K562 (cell line): ENCODE measurements around the gene ZNF133. TPM values are rescaled to one million over a fixed set of nuclear protein-coding genes. Genes with fewer than 3 reads are reported as not detected.

ENCODE experiments used
- ATAC-seq: fragments of 200-7000 bp; cut with Tn5 transposase; 3 replicates; pipeline ENCODE4 v1.9.1; 2020; ENCODE audit warnings: moderate library complexity
- BruUV-seq: library from RNA; stranded (reverse); fragments of 400-500 nt; replicated peaks from 2 replicates; lab custom pipeline; 2021; lab: Mats Ljungman, UMichigan
- CTCF ChIA-PET: fragments of 300-600 bp; formaldehyde crosslinking; extraction: SDS; loops from one replicate; lab custom pipeline; 2021; ENCODE audit warnings: low intra/inter-chr PET ratio; lab: Yijun Ruan, JAX
- POLR2A ChIA-PET: fragments of 300-600, 350-650 bp; sonication (Branson Sonifier 250); formaldehyde crosslinking; extraction: SDS; loops from one replicate; lab custom pipeline; 2021; ENCODE audit warnings: antibody characterized with exemption, inconsistent platforms; lab: Yijun Ruan, JAX
- DNase-seq, 4 experiments: peaks; one replicate each; pipeline versions ENCODE4 v3.0.0 to v3.0.0-alpha.2; 2011 to 2018; ENCODE audit warnings: low spot score in 3 of 4, mixed read lengths in 3 of 4; ENCODE audit errors: extremely low read depth in 1 of 4
- FAIRE-seq: peaks from 2 replicates; lab custom pipeline; 2011; peaks lifted over from hg19 to GRCh38; lab: Jason Lieb, UNC
- H2AFZ ChIP-seq: 2 replicates; pipeline ENCODE4 v1.6.0; 2011; ENCODE audit warnings: low read depth, low read length, control low read depth, inconsistent platforms
- H3K27ac ChIP-seq: fragments of 200-600 bp; 3 replicates; pipeline ENCODE4 v1.8.0; 2011; ENCODE audit warnings: low read depth, mild to moderate bottlenecking, control low read depth, inconsistent platforms, low read length, moderate library complexity, mixed read lengths; ENCODE audit errors: extremely low read depth
- H3K27me3 ChIP-seq, 2 experiments: fragments of 300-600 bp in 1 of 2; 2 replicates in 1 of 2; 3 replicates in 1 of 2; pipeline versions ENCODE4 v1.6.0 to v1.8.0; 2011; ENCODE audit warnings: inconsistent platforms in 2 of 2, low read length in 2 of 2, mild to moderate bottlenecking in 1 of 2, mixed read lengths in 1 of 2, moderate library complexity in 1 of 2; ENCODE audit not compliant: control insufficient read depth in 2 of 2, insufficient read depth in 2 of 2
- H3K36me3 ChIP-seq: fragments of 300-600 bp; 3 replicates; pipeline ENCODE4 v1.8.0; 2011; ENCODE audit warnings: mild to moderate bottlenecking, low read length, inconsistent platforms; ENCODE audit not compliant: control insufficient read depth, insufficient read depth
- H3K4me1 ChIP-seq, 2 experiments: fragments of 200-600 bp in 1 of 2; replicated peaks in 1 of 2; 2 replicates in 1 of 2; 3 replicates in 1 of 2; pipeline versions ENCODE4 v1.5.1 to v1.8.0; 2011; ENCODE audit warnings: inconsistent platforms in 2 of 2, low read length in 2 of 2, mild to moderate bottlenecking in 1 of 2, mixed read lengths in 1 of 2, moderate library complexity in 1 of 2; ENCODE audit not compliant: control insufficient read depth in 2 of 2, insufficient read depth in 2 of 2
- H3K4me2 ChIP-seq: 2 replicates; pipeline ENCODE4 v1.6.1; 2011; ENCODE audit warnings: low read length, control low read depth, inconsistent platforms, mixed read lengths; ENCODE audit not compliant: insufficient read depth
- H3K4me3 ChIP-seq: fragments of 200-600 bp; sonication (generic), shearing (Covaris generic); 2 replicates; pipeline ENCODE4 v1.5.1; 2016; ENCODE audit warnings: control low read depth, inconsistent platforms
- H3K79me2 ChIP-seq: fragments of 200-600 bp; 3 replicates; pipeline ENCODE4 v1.8.0; 2011; ENCODE audit warnings: low read length, inconsistent platforms; ENCODE audit not compliant: control insufficient read depth, insufficient read depth
- H3K9ac ChIP-seq, 2 experiments: 2 replicates each; pipeline versions ENCODE4 v1.6.0 to v1.6.1; 2011; ENCODE audit warnings: low read depth in 2 of 2, low read length in 2 of 2, control low read depth in 1 of 2, inconsistent platforms in 1 of 2, mild to moderate bottlenecking in 1 of 2, mixed read lengths in 1 of 2; ENCODE audit not compliant: insufficient read depth in 1 of 2
- H3K9me1 ChIP-seq: one replicate; pipeline ENCODE4 v1.6.0; 2011; ENCODE audit warnings: inconsistent platforms, mild to moderate bottlenecking, low read length, moderate library complexity; ENCODE audit not compliant: control insufficient read depth, insufficient read depth
- H3K9me3 ChIP-seq: replicated peaks from 2 replicates; pipeline ENCODE4 v1.5.1; 2011; ENCODE audit warnings: low read depth, low read length, inconsistent platforms; ENCODE audit not compliant: control insufficient read depth, insufficient read depth
- H4K20me1 ChIP-seq: replicated peaks from 2 replicates; pipeline ENCODE4 v1.6.1; 2011; ENCODE audit warnings: low read length, inconsistent platforms, mixed read lengths; ENCODE audit not compliant: control insufficient read depth, insufficient read depth
- MAFK ChIP-seq: IDR thresholded peaks from 2 replicates; pipeline ENCODE4 v1.6.1; 2011; ENCODE audit warnings: low read length, improper control_type of control experiment
- PBX2 ChIP-seq, 2 experiments: IDR thresholded peaks in 1 of 2; conservative IDR thresholded peaks in 1 of 2; 2 replicates each; pipeline ENCODE4 v1.6.1; 2016; ENCODE audit warnings: low read depth in 2 of 2, mild to moderate bottlenecking in 1 of 2, missing compliant biosample characterization in 1 of 2, missing genetic modification characterization in 1 of 2, moderate library complexity in 1 of 2
- PKNOX1 ChIP-seq: fragments of 450-650 bp; IDR thresholded peaks from 2 replicates; pipeline ENCODE4 v1.6.1; 2016
- SFPQ ChIP-seq: fragments of 200-400 bp; formaldehyde crosslinking; IDR thresholded peaks from 2 replicates; pipeline ENCODE4 v1.6.1; 2017; ENCODE audit warnings: mild to moderate bottlenecking, low read depth, low read length, moderate library complexity
- ZNF407 ChIP-seq: fragments of 450-650 bp; IDR thresholded peaks from 2 replicates; pipeline ENCODE4 v1.6.1; 2016; ENCODE audit warnings: low read depth
- ZNF511 ChIP-seq: sonication (generic); formaldehyde crosslinking; IDR thresholded peaks from 2 replicates; pipeline ENCODE4 v1.8.0; 2022; ENCODE audit warnings: mild to moderate bottlenecking, missing genetic modification reagents
- WGBS: fragments of 100-300 bp; shearing (Covaris generic); methylation state at CpG from one replicate; pipeline ENCODE4 v1.1.6; 2016; ENCODE audit warnings: low coverage, mixed read lengths; ENCODE audit not compliant: insufficient coverage; ENCODE audit errors: missing lambda C conversion rate; 5-methylcytosine and 5-hydroxymethylcytosine counted together
- in situ Hi-C: fragments of 300-500 bp; cut with MboI; formaldehyde crosslinking; loops from 4 replicates; pipeline ENCODE4 v1.15.0; 2018; ENCODE audit warnings: inconsistent platforms, mixed read lengths
- intact Hi-C: fragments of 100-400 bp; cut with micrococcal nuclease; formaldehyde crosslinking; loops from 2 replicates; pipeline ENCODE4 v1.14.2; 2022
- polyA plus RNA-seq, 8 experiments: library from polyadenylated mRNA; depleted of rRNA in 4 of 8; stranded (reverse) in 5 of 8; unstranded in 3 of 8; fragments of >200 nt; fragmentation: Nextera tagmentation in 2 of 8; fragmentation: Illumina TruSeq in 1 of 8; extraction: Ambion mirVana in 2 of 8; extraction: Trizol in 1 of 8; gene quantifications; 2 replicates each; pipeline versions ENCODE4 v1.2.1 to v1.2.3, GENCODE V29; 2011 to 2014; ENCODE audit warnings: inconsistent platforms in 1 of 8, missing spikeins in 1 of 8
- total RNA-seq, 7 experiments: library from RNA; depleted of rRNA in 6 of 7; stranded (reverse); fragments of >200 nt in 6 of 7; fragmentation: Illumina TruSeq in 2 of 7; extraction: Trizol in 2 of 7; gene quantifications; 2 replicates each; pipeline versions ENCODE4 v1.2.1 to v1.2.3, GENCODE V29; 2011 to 2021; ENCODE audit warnings: low replicate concordance in 1 of 7

The ZNF133 gene
- total and polyA plus RNA-seq, 9 of the 15 experiments (the other 6 are each of a cell fraction or from before 2014, with no cell fraction given): 1.1 to 6.5 (median 3.8) TPM

- no peak overlapping the region for H2AFZ ChIP-seq
- H3K27me3 ChIP-seq: no peaks in the 10 kb centered on the region
- no peaks in the 10 kb centered on the region for H4K20me1 ChIP-seq
- no peaks in the 10 kb centered on the region; the same call in 2 of the 3 replicates for H3K36me3 ChIP-seq
- no TSS peak for BruUV-seq
- H3K4me2 ChIP-seq: no peak overlapping the region
- in situ Hi-C loops (no loop called here), intact Hi-C loops (no loop called here)
- no peak overlapping the region for H3K9ac ChIP-seq
- no peak overlapping the region for H3K4me3 ChIP-seq
- FAIRE-seq: no peak
- ChIA-PET POLR2A (no interaction called here), CTCF (no interaction called here)
- peaks cover 3% of the 10 kb centered on the region for H3K9me1 ChIP-seq
- ATAC-seq: no peak
- no peaks in the 10 kb centered on the region for H3K79me2 ChIP-seq
- H3K27ac ChIP-seq: no peak overlapping the region
- no peak for DNase-seq
- WGBS: 0% methylated on average over 1 of the region's 1 CpG
- H3K4me1 ChIP-seq: no peaks in the 10 kb centered on the region; a peak in 1 of 5 replicates
- H3K9me3 ChIP-seq: no peaks in the 10 kb centered on the region
- TF ChIP-seq MAFK (no peak), ZNF407 (no peak), SFPQ (no peak), PBX2 (CRISPR knock-in tag; IDR thresholded peaks at IDR 0.05; ENCODE audit: low read depth) (no peak), PBX2 (tag; conservative IDR thresholded peaks at IDR 0.05; ENCODE audit: low read depth) (peak; percentile 87), ZNF511 (no peak), PKNOX1 (peak; percentile 70)
Measured at GRCh38 chr20:18313411-18313810, 25.1 kb downstream of the ZNF133 start.
